GM18511 (cell line): ENCODE measurements around the gene FLNA.
A peak's percentile ranks its signal among the peaks of the same experiment; 100 is the strongest.

Source experiments
- ATAC-seq: cut with Tn5 transposase; IDR thresholded peaks from one replicate; pipeline ENCODE4 v1.9.1; 2021; ENCODE audit warnings: mild to moderate bottlenecking, moderate library complexity; ENCODE audit not compliant: unreplicated experiment

The FLNA gene

GRCh38 chrX:154376774-154377173, 2.3 kb upstream of the FLNA start:
- ATAC-seq = no peak

- no peak for ATAC-seq
Observed at GRCh38 chrX:154375156-154375504, 696 bp upstream of the FLNA start.

GRCh38 chrX:154373340-154374306, 811 bp downstream of the FLNA start:
- ATAC-seq = no peak

GRCh38 chrX:154372612-154373022, 1.8 kb downstream of the FLNA start:
- no peak for ATAC-seq

- peak; percentile 7 for ATAC-seq
Observed at GRCh38 chrX:154371789-154372300, 2.6 kb downstream of the FLNA start.

- ATAC-seq = peak; percentile 61
Observed at GRCh38 chrX:154371017-154371788, 3.2 kb downstream of the FLNA start.

- no peak for ATAC-seq
Observed at GRCh38 chrX:154370300-154371016, 4.0 kb downstream of the FLNA start.

- ATAC-seq = no peak
Observed at GRCh38 chrX:154369449-154370299, 4.8 kb downstream of the FLNA start.

- peak; percentile 40 for ATAC-seq
Observed at GRCh38 chrX:154368630-154369448, 5.6 kb downstream of the FLNA start.

- no peak for ATAC-seq
Observed at GRCh38 chrX:154367474-154368308, 6.7 kb downstream of the FLNA start.

GRCh38 chrX:154366666-154367055, 7.8 kb downstream of the FLNA start:
- ATAC-seq = no peak

- no peak for ATAC-seq
Observed at GRCh38 chrX:154365997-154366665, 8.3 kb downstream of the FLNA start.

GRCh38 chrX:154365052-154365600, 9.3 kb downstream of the FLNA start:
- no peak for ATAC-seq

- no peak for ATAC-seq
Observed at GRCh38 chrX:154363706-154364439, 10.6 kb downstream of the FLNA start.

GRCh38 chrX:154362085-154362742, 12.2 kb downstream of the FLNA start:
- ATAC-seq = no peak

GRCh38 chrX:154360155-154360713, 14.2 kb downstream of the FLNA start:
- no peak for ATAC-seq
